Activated T-helper 17 cell treated with anti-CD3 and anti-CD28 coated beads, Interleukin-2, amount 50 U/mL, for 72 hours (primary cell): ENCODE data around the gene FHDC1. TPM values are rescaled to one million over a fixed set of nuclear protein-coding genes. Genes with fewer than 3 reads are reported as not detected.

Experiments
- ATAC-seq: fragments of 150-1000 bp; cut with Tn5 transposase; replicated peaks from 2 replicates; pipeline ENCODE4 v1.10.0; 2021; ENCODE audit warnings: mild to moderate bottlenecking, moderate library complexity
- H3K27ac Mint-ChIP-seq: one replicate; pipeline ENCODE4 v1.8.0; 2022; ENCODE audit warnings: mixed read lengths
- H3K27me3 Mint-ChIP-seq: one replicate; pipeline ENCODE4 v1.8.0; 2022; ENCODE audit warnings: mixed read lengths
- H3K36me3 Mint-ChIP-seq: one replicate; pipeline ENCODE4 v1.8.0; 2022; ENCODE audit warnings: low read depth, mild to moderate bottlenecking, mixed read lengths
- H3K4me1 Mint-ChIP-seq: one replicate; pipeline ENCODE4 v1.8.0; 2022; ENCODE audit warnings: mixed read lengths
- H3K4me3 Mint-ChIP-seq: one replicate; pipeline ENCODE4 v1.8.0; 2022; ENCODE audit warnings: mild to moderate bottlenecking, mixed read lengths
- H3K9me3 Mint-ChIP-seq: one replicate; pipeline ENCODE4 v1.8.0; 2022; ENCODE audit warnings: mixed read lengths
- total RNA-seq, 2 donors: library from RNA; stranded (reverse); gene quantifications; one replicate each; pipeline ENCODE4 v1.2.3, GENCODE V29; 2022

Gene FHDC1
- total RNA-seq, 2 donors from 2014 or later = 0.32 to 0.48 TPM

DNA sequence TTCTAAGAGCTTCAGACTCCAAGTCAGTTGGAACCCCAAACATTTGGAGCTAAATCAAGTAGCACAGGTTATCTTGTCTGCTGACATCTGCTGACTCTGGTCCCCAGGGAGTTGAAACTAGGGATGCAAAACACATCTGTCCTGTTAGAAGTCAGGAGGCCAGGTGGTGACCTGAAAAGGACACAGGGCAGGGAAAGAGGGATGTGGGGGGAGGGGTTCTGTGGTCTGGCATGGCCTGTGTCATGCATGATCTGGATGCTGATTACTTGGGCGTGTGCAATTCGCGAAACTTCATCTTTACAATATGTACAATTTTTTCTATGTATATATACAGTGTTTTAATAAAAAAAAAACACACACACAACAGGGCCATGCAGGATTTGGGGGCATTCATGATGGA lies 55.3 kb downstream of the FHDC1 start:
- no peaks in the 10 kb centered on the region for H3K9me3 Mint-ChIP-seq
- ATAC-seq = no peak
- H3K4me3 Mint-ChIP-seq = no peak overlapping the region
- no peaks in the 10 kb centered on the region for H3K4me1 Mint-ChIP-seq
- no peaks in the 10 kb centered on the region for H3K36me3 Mint-ChIP-seq
- no peak overlapping the region for H3K27ac Mint-ChIP-seq
- H3K27me3 Mint-ChIP-seq = peaks cover 12% of the 10 kb centered on the region

DNA sequence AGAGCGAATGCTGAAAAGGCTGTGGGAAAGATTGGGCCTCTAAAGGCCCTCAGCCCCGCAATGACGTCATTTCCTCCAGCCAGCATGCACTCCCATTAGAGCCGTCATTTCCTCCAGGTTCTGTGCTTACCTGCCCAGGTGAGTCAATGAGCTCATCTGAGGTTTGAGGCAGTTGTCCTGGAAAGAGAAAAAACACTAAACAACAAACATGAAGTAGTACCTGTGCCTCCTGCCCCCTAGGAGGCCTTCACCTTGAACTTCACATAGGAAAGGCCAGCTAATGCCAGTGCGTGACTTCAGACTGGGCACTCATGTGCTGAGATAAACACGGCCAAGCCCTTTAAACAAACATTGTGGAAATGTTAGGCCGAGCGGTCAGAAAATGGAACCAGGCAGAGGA lies 55.9 kb downstream of the FHDC1 start:
- Mint-ChIP-seq H3K4me3 (no peak overlapping the region), H3K27ac (no peak overlapping the region), H3K9me3 (no peaks in the 10 kb centered on the region), H3K36me3 (no peaks in the 10 kb centered on the region), H3K4me1 (no peaks in the 10 kb centered on the region), H3K27me3 (peaks cover 12% of the 10 kb centered on the region)
- no peak for ATAC-seq

DNA sequence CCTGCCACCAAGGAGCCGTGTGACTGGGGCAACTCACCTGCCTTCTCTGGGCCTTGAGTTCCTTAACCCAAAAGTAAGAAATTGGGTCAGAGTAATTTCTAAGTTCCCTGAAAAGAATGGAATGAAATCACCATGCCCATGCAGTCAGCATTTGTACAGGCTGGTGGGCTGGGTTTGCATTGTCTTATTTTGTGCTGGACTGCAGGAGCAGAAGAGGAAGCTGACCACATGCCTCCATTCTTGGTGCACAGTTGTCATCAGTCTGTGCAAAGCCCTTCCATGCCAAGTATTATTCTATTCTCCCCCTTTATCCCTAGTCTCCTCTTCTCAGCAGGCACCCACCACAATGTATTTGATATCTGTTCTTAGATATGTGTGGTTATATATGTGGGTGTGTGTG lies 56.3 kb downstream of the FHDC1 start:
- no peaks in the 10 kb centered on the region for H3K9me3 Mint-ChIP-seq
- H3K27me3 Mint-ChIP-seq = peaks cover 12% of the 10 kb centered on the region
- H3K27ac Mint-ChIP-seq = no peak overlapping the region
- no peak overlapping the region for H3K4me3 Mint-ChIP-seq
- ATAC-seq = no peak
- no peaks in the 10 kb centered on the region for H3K36me3 Mint-ChIP-seq
- no peaks in the 10 kb centered on the region for H3K4me1 Mint-ChIP-seq

DNA sequence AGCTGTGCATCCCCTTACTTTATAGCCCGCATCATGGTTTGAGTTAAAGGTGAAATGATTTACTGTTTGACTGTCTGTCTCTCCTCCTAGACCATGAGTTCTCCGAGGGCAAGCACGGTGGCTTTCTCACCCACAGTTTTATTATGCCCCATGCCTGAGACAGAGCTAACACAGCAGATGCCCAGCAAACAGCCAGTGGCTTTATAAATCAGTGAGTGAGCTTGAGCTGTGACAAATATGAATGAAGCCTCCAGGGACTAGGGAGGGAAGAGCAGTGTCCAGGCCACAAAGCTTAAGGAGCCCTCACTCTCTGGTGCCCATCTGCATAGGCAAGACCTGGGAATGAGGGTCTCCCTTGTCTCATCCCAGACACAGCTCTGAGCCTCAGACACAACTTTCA lies 57.9 kb downstream of the FHDC1 start:
- Mint-ChIP-seq H3K27me3 (peaks cover 22% of the 10 kb centered on the region), H3K9me3 (no peaks in the 10 kb centered on the region), H3K4me3 (no peak overlapping the region), H3K27ac (no peak overlapping the region), H3K36me3 (no peaks in the 10 kb centered on the region), H3K4me1 (no peaks in the 10 kb centered on the region)
- ATAC-seq = no peak

DNA sequence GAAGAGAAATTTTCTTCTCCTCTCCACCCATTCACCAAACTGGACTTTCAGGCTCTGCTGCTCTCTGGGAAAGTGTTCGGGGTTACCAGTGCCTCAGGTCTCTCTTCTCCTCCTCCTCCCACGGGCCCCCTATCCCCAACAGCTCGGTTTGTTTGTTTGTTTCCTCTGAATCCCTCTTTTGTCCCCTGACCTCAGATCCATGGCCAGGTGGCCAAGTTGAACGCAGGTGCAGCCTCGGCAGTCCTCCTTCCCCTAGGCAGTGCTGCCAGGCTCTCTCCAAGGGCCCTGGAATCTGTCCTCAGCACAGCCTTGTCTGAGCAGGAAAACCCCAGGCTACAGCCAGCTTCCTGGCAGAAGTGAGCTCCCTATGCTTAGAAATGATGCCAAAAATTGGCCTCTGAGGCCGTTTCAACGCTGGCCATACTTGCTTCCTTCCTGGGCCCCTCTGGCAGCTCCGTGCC lies 60.0 kb downstream of the FHDC1 start:
- H3K4me3 Mint-ChIP-seq = no peak overlapping the region
- H3K27ac Mint-ChIP-seq = no peak overlapping the region
- H3K27me3 Mint-ChIP-seq = peaks cover 26% of the 10 kb centered on the region
- no peaks in the 10 kb centered on the region for H3K9me3 Mint-ChIP-seq
- H3K4me1 Mint-ChIP-seq = no peaks in the 10 kb centered on the region
- no peaks in the 10 kb centered on the region for H3K36me3 Mint-ChIP-seq
- no peak for ATAC-seq

DNA sequence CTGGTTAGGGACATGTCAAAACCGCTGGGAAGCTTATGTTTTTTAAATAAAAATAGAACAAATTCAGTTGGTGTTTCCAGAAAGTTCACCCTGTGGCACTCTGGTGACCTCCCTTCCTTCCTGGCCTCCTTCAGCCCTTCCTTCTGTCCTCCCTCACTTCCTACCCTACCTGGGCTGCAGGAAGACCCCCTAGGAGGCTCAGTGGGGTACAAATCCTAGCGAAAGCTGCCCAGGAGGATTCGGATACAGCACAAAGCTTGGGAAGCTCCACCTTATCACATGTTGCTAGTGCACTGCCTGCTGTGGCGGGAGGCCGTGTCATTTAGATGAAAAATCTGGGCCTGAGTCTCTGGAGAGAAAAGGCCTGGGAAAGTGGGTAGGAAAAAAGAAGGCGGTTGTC lies 60.5 kb downstream of the FHDC1 start:
- Mint-ChIP-seq H3K9me3 (no peaks in the 10 kb centered on the region), H3K27me3 (peaks cover 28% of the 10 kb centered on the region), H3K4me3 (no peak overlapping the region), H3K27ac (no peak overlapping the region), H3K36me3 (no peaks in the 10 kb centered on the region), H3K4me1 (no peaks in the 10 kb centered on the region)
- ATAC-seq = no peak

DNA sequence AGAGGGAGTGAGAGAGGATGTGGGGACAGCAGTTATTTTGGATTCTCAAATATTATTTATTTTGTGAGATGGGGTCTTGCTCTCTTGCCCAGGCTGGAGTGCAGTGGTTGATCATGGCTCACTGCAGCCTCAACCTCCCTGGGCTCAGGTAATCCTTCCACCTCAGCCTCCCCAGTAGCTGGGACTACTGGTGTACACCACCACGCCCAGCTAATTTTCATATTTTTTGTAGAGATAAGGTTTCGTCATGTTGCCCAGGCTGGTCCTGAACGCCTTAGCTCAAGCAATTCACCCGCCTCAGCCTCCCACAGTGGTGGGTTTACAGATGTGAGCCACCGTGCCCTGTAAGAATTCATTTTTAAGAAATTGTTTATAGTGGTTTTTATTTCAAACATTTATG lies 61.2 kb downstream of the FHDC1 start:
- no peak overlapping the region for H3K27ac Mint-ChIP-seq
- ATAC-seq = no peak
- no peaks in the 10 kb centered on the region for H3K36me3 Mint-ChIP-seq
- no peaks in the 10 kb centered on the region for H3K9me3 Mint-ChIP-seq
- H3K27me3 Mint-ChIP-seq = peaks cover 33% of the 10 kb centered on the region
- H3K4me3 Mint-ChIP-seq = no peak overlapping the region
- no peaks in the 10 kb centered on the region for H3K4me1 Mint-ChIP-seq

DNA sequence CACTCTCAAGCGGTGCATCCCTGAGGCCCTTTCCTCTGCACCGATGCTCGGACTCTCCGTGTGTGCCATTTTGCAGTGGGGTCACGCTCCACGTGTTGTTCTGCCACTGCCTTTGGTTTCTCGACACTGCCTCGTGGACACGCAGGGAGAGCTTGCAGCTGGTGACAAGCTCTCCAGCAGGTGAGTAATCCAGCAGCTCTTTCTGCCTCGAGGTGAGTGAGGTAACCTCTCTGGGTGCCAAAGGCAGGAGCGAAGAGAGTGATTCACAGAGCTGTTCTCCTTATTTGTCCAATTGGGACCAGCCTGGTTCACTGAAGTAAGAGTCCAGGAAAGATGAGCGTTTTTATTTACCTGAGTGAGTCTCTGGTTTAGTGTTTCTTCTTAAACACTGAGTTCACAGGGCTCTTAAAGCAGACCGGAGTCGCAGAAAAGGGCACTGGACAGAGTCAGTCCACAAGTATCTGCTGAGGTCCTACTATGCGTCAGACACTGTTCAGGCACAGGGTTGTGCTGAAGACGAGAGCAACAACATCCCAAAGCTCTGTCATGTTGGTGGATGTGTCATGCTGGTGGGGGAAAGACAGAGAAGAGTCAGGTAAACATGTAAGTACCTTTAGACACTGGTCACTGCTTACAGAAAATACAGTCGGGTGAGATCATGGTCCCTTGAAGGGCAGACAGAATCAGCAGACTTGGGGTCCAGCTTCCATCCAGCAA lies 61.8 kb downstream of the FHDC1 start:
- Mint-ChIP-seq H3K4me1 (no peaks in the 10 kb centered on the region), H3K27ac (no peak overlapping the region), H3K27me3 (peaks cover 33% of the 10 kb centered on the region), H3K36me3 (no peaks in the 10 kb centered on the region), H3K4me3 (no peak overlapping the region), H3K9me3 (no peaks in the 10 kb centered on the region)
- no peak for ATAC-seq

DNA sequence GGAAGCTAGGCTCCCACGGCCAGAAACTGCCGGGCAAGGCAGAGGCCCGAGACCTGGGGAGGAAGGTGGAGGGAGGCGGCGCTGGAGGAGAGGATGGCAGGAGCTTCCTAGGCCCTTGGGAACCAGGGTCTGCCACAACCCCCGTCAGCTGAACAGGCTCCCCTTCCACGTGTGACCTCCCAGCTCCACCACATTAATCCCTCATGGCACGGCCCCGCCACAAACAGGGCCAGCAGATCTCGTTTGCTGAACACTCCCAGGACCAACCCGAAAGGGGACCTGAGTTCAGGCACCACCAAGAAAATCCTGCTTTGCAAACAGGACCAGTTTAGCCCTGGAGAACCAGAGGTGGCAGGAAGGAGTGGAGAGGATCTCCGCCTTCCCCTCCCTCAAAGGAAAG lies 62.7 kb downstream of the FHDC1 start:
- H3K36me3 Mint-ChIP-seq = no peaks in the 10 kb centered on the region
- no peaks in the 10 kb centered on the region for H3K4me1 Mint-ChIP-seq
- ATAC-seq = no peak
- peaks cover 33% of the 10 kb centered on the region for H3K27me3 Mint-ChIP-seq
- H3K4me3 Mint-ChIP-seq = no peak overlapping the region
- H3K27ac Mint-ChIP-seq = no peak overlapping the region
- no peaks in the 10 kb centered on the region for H3K9me3 Mint-ChIP-seq

DNA sequence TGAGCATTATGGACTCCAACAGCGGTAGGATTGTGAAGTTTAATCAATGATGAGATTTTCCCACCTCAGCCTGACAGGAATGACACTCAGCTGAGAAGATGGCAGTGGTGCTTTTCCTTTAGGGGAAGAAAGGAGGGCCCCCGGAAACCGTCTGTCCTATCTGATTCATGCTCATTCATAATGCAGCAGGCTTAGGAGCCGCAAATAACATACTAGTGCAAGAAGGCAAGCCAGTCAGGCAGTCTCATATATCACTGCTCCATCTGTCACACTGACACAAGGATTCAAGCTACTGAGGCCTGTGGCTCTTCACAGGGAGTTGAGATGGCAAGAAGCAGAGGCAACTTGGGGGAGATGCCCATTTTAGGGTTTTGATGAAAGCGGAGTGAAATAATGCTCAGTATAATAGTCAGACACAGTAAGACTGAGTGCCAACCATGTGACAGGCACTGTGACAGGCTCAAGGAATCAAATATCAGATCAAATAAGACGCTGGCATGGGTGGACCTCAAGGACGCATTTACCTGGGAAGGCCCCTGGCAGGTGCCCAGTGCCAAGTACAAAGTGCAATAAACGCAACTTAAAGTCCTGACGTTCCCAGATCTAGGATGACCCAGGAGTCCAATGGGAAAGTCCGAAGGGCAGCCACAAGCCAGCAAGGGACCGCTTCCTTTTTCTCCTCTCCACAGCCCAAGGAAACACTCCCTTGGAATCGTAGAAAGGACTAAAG lies 63.4 kb downstream of the FHDC1 start:
- ATAC-seq = no peak
- no peaks in the 10 kb centered on the region for H3K9me3 Mint-ChIP-seq
- no peak overlapping the region for H3K27ac Mint-ChIP-seq
- H3K4me3 Mint-ChIP-seq = no peak overlapping the region
- no peaks in the 10 kb centered on the region for H3K36me3 Mint-ChIP-seq
- peaks cover 33% of the 10 kb centered on the region for H3K27me3 Mint-ChIP-seq
- no peaks in the 10 kb centered on the region for H3K4me1 Mint-ChIP-seq

DNA sequence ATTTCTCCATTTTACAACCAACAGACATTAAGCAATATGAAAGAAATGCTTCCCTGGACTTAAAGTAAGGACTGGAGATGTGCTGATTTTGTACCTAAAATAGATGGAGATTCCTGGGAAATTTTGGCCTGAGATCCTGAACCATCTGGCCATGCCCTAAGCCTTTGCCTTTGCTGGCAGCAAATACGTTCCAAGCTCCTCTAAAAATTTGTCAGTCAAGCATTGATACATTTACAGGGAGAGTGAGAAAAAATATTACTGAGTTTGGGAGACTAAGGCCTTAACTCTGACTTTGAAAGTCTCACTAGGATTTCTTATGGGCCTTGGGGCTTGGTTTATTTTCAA lies 63.9 kb downstream of the FHDC1 start:
- peaks cover 31% of the 10 kb centered on the region for H3K27me3 Mint-ChIP-seq
- ATAC-seq = no peak
- no peak overlapping the region for H3K4me3 Mint-ChIP-seq
- H3K27ac Mint-ChIP-seq = no peak overlapping the region
- no peaks in the 10 kb centered on the region for H3K36me3 Mint-ChIP-seq
- no peaks in the 10 kb centered on the region for H3K9me3 Mint-ChIP-seq
- H3K4me1 Mint-ChIP-seq = no peaks in the 10 kb centered on the region

DNA sequence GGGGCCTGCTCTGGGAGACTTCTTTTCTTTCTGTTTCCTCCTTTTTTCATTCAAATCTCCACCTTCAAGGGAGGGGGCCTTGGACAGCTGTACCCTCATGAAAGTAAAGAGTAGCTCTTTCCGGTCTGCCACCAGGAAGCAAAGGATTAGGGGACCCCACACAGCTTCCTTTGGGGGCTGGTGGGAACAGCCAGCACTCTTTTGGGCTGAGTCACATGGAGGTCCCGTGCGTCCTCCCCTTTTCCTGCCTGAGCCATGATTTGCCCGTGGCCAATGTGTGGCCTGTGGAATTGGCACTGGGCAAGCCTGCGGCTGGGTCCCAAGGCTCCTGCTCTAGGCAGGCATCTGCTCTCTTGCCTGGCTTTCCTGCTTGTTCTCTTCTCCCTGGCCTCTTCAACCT lies 65.5 kb downstream of the FHDC1 start:
- Mint-ChIP-seq H3K36me3 (no peaks in the 10 kb centered on the region), H3K4me1 (no peaks in the 10 kb centered on the region), H3K4me3 (no peak overlapping the region), H3K27me3 (peaks cover 23% of the 10 kb centered on the region), H3K27ac (no peak overlapping the region), H3K9me3 (no peaks in the 10 kb centered on the region)
- ATAC-seq = no peak

DNA sequence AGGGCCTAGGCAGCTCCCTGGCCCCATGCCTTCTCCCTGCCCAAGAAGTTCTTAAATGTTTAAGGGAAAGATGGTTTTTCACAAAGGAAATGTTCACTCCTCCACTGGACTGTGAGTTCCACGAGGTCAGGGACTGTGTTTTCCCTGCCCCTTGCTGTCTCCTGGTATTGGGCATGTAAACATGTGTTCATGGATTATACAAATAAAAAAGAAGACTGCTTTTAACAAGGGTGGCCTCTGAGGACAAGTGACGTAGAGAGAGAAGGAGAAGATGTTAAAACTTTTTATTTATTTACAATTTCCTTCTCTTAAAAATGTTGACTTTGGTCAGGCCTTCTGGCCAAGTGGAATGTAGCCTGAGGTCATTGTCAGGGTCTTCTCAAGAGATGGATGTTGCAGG lies 66.0 kb downstream of the FHDC1 start:
- no peak for ATAC-seq
- Mint-ChIP-seq H3K4me3 (no peak overlapping the region), H3K36me3 (no peaks in the 10 kb centered on the region), H3K4me1 (no peaks in the 10 kb centered on the region), H3K9me3 (no peaks in the 10 kb centered on the region), H3K27ac (no peak overlapping the region), H3K27me3 (peaks cover 23% of the 10 kb centered on the region)

DNA sequence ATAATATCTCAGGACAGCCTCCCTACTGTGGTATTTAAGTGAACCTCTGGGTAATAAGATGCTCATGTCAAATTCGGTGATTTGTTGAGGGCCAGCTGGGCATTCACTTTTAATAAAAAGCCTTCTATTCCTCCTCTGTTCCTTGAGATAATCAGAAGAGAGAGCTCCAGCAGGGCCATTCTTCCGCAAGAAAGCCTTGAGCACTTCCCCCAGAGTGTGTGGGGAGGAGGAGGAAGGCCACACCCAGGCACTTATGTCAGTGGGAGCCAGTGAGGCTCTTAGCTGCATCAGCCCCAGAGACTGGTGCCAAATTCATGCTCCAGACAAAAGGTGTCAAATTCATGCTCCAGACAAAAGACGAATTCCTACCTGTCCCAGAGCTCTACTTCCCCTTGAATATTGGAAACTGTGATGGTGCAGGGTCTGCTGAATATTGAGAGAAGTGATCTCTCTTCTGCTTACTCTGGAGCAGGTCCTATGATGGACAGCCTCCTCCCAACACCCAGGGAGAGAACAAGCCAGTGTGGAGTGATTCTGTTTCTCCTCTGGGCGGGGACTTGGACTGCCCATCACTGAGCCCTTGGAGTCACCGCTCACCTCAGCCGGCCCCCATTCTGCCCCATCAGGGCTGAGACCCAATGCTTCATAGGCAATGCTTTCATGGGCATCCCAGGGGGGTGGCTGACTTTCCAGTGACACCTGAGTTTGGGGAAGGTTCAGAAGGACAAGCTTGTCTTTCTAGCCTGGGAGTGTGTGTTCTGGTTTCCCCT lies 68.1 kb downstream of the FHDC1 start:
- Mint-ChIP-seq H3K36me3 (no peaks in the 10 kb centered on the region), H3K27me3 (peaks cover 14% of the 10 kb centered on the region), H3K27ac (no peak overlapping the region), H3K4me3 (no peak overlapping the region), H3K4me1 (no peaks in the 10 kb centered on the region), H3K9me3 (no peaks in the 10 kb centered on the region)
- ATAC-seq = no peak

DNA sequence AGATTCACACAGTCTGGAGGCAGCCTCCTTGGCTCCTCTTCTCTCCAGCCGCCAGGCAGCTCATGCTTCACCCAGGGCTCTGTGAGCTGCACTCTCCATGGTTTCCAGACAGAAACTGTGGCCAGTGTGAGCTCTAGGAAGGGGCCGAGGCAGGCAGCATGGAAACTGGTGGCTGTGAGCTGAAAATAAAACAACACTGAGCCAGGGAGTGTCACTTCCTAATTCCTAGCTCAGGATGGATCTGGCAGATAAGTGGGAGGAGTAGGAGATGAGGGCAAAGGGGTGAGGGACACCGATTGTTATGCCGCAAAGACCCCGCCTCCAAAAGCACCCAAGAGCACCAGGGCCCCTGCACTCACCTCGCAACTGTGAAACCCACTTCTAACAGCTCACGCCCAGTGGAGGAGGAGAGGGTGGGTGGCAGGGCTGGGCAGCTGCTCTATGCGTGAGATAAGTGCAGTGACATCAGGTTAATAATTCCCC lies 69.8 kb downstream of the FHDC1 start:
- ATAC-seq = no peak
- Mint-ChIP-seq H3K36me3 (no peaks in the 10 kb centered on the region), H3K27me3 (peaks cover 10% of the 10 kb centered on the region), H3K4me1 (no peaks in the 10 kb centered on the region), H3K4me3 (no peak overlapping the region), H3K9me3 (no peaks in the 10 kb centered on the region), H3K27ac (no peak overlapping the region)
